ENCODE data around the gene MUC4.

Gene MUC4

GRCh38 chr3:195811756-195812155 is at the start of gene MUC4:
MUC4 (minus strand) TSS chr3:195811929; CDS start chr3:195811817, 112 bp downstream.
- no peak for DNase-seq (ENCODE audit: low read depth)

- DNase-seq (ENCODE audit: low read depth) = no peak
Measured at GRCh38 chr3:195860456-195860855, 48.7 kb upstream of the MUC4 start.

- DNase-seq (ENCODE audit: low read depth) = no peak
Measured at GRCh38 chr3:195859846-195860411, 48.2 kb upstream of the MUC4 start.

- peak; percentile 72 for DNase-seq (ENCODE audit: low read depth)
Measured at GRCh38 chr3:195859061-195859845, 47.5 kb upstream of the MUC4 start.

- DNase-seq (ENCODE audit: low read depth) = no peak
Measured at GRCh38 chr3:195856410-195857084, 44.8 kb upstream of the MUC4 start.

GRCh38 chr3:195855471-195856409 is 44.0 kb upstream of the MUC4 start:
- no peak for DNase-seq (ENCODE audit: low read depth)

- DNase-seq (ENCODE audit: low read depth) = no peak
Measured at GRCh38 chr3:195854628-195855294, 43.0 kb upstream of the MUC4 start.

- DNase-seq (ENCODE audit: low read depth) = no peak
Measured at GRCh38 chr3:195853996-195854395, 42.3 kb upstream of the MUC4 start.

GRCh38 chr3:195853036-195853435 is 41.3 kb upstream of the MUC4 start:
- no peak for DNase-seq (ENCODE audit: low read depth)

GRCh38 chr3:195850857-195851543 is 39.3 kb upstream of the MUC4 start:
- peak; percentile 79 for DNase-seq (ENCODE audit: low read depth)

GRCh38 chr3:195849322-195850074 is 37.8 kb upstream of the MUC4 start:
- no peak for DNase-seq (ENCODE audit: low read depth)

- no peak for DNase-seq (ENCODE audit: low read depth)
Measured at GRCh38 chr3:195847055-195847950, 35.6 kb upstream of the MUC4 start.

- no peak for DNase-seq (ENCODE audit: low read depth)
Measured at GRCh38 chr3:195845483-195845882, 33.8 kb upstream of the MUC4 start.

- no peak for DNase-seq (ENCODE audit: low read depth)
Measured at GRCh38 chr3:195844671-195845218, 33.0 kb upstream of the MUC4 start.

- no peak for DNase-seq (ENCODE audit: low read depth)
Measured at GRCh38 chr3:195839260-195840010, 27.7 kb upstream of the MUC4 start.

- no peak for DNase-seq (ENCODE audit: low read depth)
Measured at GRCh38 chr3:195838714-195839113, 27.0 kb upstream of the MUC4 start.

- no peak for DNase-seq (ENCODE audit: low read depth)
Measured at GRCh38 chr3:195836476-195837135, 24.9 kb upstream of the MUC4 start.

Data from activated T-cell treated with anti-CD3 and anti-CD28 coated beads for 1 hour (primary cell).